Right lobe of liver (tissue), 6 donors: ENCODE measurements around the gene CLDND2. TPM values are rescaled to one million over a fixed set of nuclear protein-coding genes. Genes with fewer than 3 reads are reported as not detected.

Experiments
- ATAC-seq, 4 donors: fragments of 200-7000 bp; cut with Tn5 transposase; one replicate each; pipeline ENCODE4 v1.9.1; 2020; ENCODE audit warnings: mild to moderate bottlenecking in 4 of 4, moderate library complexity in 4 of 4
- DNase-seq, 3 donors: peaks; one replicate each; pipeline ENCODE4 v3.0.0-alpha.2; 2020
- H3K27ac ChIP-seq, 3 donors: fragments of 200-600 bp; one replicate each; pipeline ENCODE4 v1.8.0; 2022
- H3K27me3 ChIP-seq, 2 donors: fragments of 200-600 bp; one replicate each; pipeline ENCODE4 v1.8.0; 2022
- H3K36me3 ChIP-seq, 4 donors: fragments of 200-600 bp; sonication (generic) in 1 of 4; one replicate each; pipeline versions ENCODE4 v1.5.1 to v1.8.0; 2017 to 2022; ENCODE audit warnings: control low read depth in 1 of 4
- H3K4me1 ChIP-seq, 4 donors: fragments of 200-600 bp; sonication (generic) in 1 of 4; one replicate each; pipeline versions ENCODE4 v1.5.1 to v1.8.0; 2017 to 2022; ENCODE audit warnings: control low read depth in 1 of 4
- H3K4me3 ChIP-seq, 3 donors: fragments of 200-600 bp; one replicate each; pipeline ENCODE4 v1.8.0; 2022
- H3K9me3 ChIP-seq, 4 donors: fragments of 200-600 bp; sonication (generic) in 1 of 4; one replicate each; pipeline versions ENCODE4 v1.5.1 to v1.8.0; 2017 to 2022; ENCODE audit warnings: control low read depth in 1 of 4
- CTCF ChIP-seq, 4 donors: fragments of 200-600 bp in 3 of 4; fragments of 450-650 bp in 1 of 4; IDR thresholded peaks; one replicate each; pipeline versions ENCODE4 v1.5.1 to v1.8.0; 2016 to 2022; ENCODE audit warnings: antibody characterized with exemption in 4 of 4, mild to moderate bottlenecking in 2 of 4
- POLR2A ChIP-seq: fragments of 450-650 bp; IDR thresholded peaks from one replicate; pipeline ENCODE4 v1.6.1; 2017; ENCODE audit warnings: antibody characterized with exemption, mild to moderate bottlenecking
- WGBS: methylation state at CpG from one replicate; pipeline ENCODE4 v1.1.6; 2018; ENCODE audit warnings: low coverage, low lambda C conversion rate; ENCODE audit not compliant: insufficient coverage; ENCODE audit errors: missing lambda C conversion rate; 5-methylcytosine and 5-hydroxymethylcytosine counted together
- intact Hi-C, 2 donors: fragments of 100-400 bp; cut with DNase I; formaldehyde crosslinking; loops; one replicate each; pipeline versions ENCODE4 v1.11.2 to v1.14.1; 2022
- total RNA-seq, 6 experiments: library from RNA; depleted of rRNA in 2 of 6; stranded (reverse); fragments of >200 nt in 2 of 6; fragmentation: NEBNext Ultra II Directional in 3 of 6; extraction: Animal tissue kit (Norgen Biotek cat#: 25700) in 3 of 6; gene quantifications; one replicate each; pipeline versions ENCODE4 v1.1.0 to v1.2.4, GENCODE V29; 2016 to 2023
- donor health status: DM: no; HTN: yes; CAD: no.
- donor health status: DM: no; HTN: no; CAD: no.
- donor health status: DM: no; HTN: no; CAD: no.
- donor health status: DM: no; HTN: yes; CAD: no.
- donor health status: DM: no; HTN: yes; CAD: no.

CLDND2 gene
- total RNA-seq, 6 experiments from 2014 or later = 1.00 to 1.2 TPM; not detected in 4

- DNase-seq = no peak
- no peaks in the 10 kb centered on the region for H3K9me3 ChIP-seq
- H3K27me3 ChIP-seq = no peaks in the 10 kb centered on the region
- no peaks in the 10 kb centered on the region for H3K4me1 ChIP-seq
- H3K27ac ChIP-seq = no peak overlapping the region
- TF ChIP-seq POLR2A (no peak), CTCF (IDR thresholded peaks at IDR 0.05) (no peak)
- H3K36me3 ChIP-seq = no peaks in the 10 kb centered on the region
- ATAC-seq = no peak
- intact Hi-C loops = loop anchor here in 1 of 2 donors (10.0 kb wide), 1 partner anchor 95 kb away; the partner anchor contains the start of gene SIGLEC10
- H3K4me3 ChIP-seq = no peak overlapping the region
- WGBS = 88% methylated on average over 13 of the region's 14 CpGs
Measured at GRCh38 chr19:51319649-51320279, 49.0 kb downstream of the CLDND2 start.

GRCh38 chr19:51318687-51319648 lies 49.8 kb downstream of the CLDND2 start:
- Histone ChIP-seq H3K27ac (no peak overlapping the region), H3K27me3 (no peaks in the 10 kb centered on the region)
- 63% methylated on average over 12 of the region's 23 CpGs for whole genome bisulfite sequencing

GRCh38 chr19:51317968-51318367 lies 50.8 kb downstream of the CLDND2 start:
- no peak overlapping the region for H3K27ac ChIP-seq
- no peak overlapping the region for H3K4me3 ChIP-seq
- H3K4me1 ChIP-seq = no peaks in the 10 kb centered on the region
- TF ChIP-seq CTCF (IDR thresholded peaks at IDR 0.05) = no peak
- no peak for TF ChIP-seq POLR2A
- no peaks in the 10 kb centered on the region for H3K9me3 ChIP-seq
- ATAC-seq = no peak
- WGBS = 33% methylated on average over 1 of the region's 1 CpG
- intact Hi-C loops = no loop called here
- no peaks in the 10 kb centered on the region for H3K27me3 ChIP-seq
- no peak for DNase-seq
- no peaks in the 10 kb centered on the region for H3K36me3 ChIP-seq

More at GRCh38 chr19:51318687-51319648, 49.8 kb downstream of the CLDND2 start:
- Histone ChIP-seq H3K4me1 (no peaks in the 10 kb centered on the region), H3K9me3 (no peaks in the 10 kb centered on the region), H3K4me3 (no peak overlapping the region), H3K36me3 (no peaks in the 10 kb centered on the region)
- ATAC-seq (no peak), DNase-seq (no peak)
- intact Hi-C loops = no loop called here
- TF ChIP-seq POLR2A (no peak), CTCF (IDR thresholded peaks at IDR 0.05) (no peak)

- intact Hi-C loops = no loop called here
- H3K4me1 ChIP-seq = no peaks in the 10 kb centered on the region
- no peak for TF ChIP-seq POLR2A
- H3K27ac ChIP-seq = no peak overlapping the region
- H3K4me3 ChIP-seq = no peak overlapping the region
- 75% methylated on average over 2 of the region's 3 CpGs for WGBS
- no peaks in the 10 kb centered on the region for H3K9me3 ChIP-seq
- no peak for DNase-seq
- H3K36me3 ChIP-seq = no peaks in the 10 kb centered on the region
- H3K27me3 ChIP-seq = no peaks in the 10 kb centered on the region
- ATAC-seq = no peak
Measured at GRCh38 chr19:51317376-51317775, 51.4 kb downstream of the CLDND2 start.

Other genes starting within 250 kb of the CLDND2 start
- gene SIGLEC9, start 244.1 kb downstream of the CLDND2 start, total RNA-seq = 1 to 10 TPM; 3.8 to 7.9 (median 4.1) TPM
- gene SIGLEC7, start 226.7 kb downstream of the CLDND2 start, total RNA-seq = 1 to 10 TPM; 2.4 to 7.3 (median 3.9) TPM
- 1 to 10 TPM; 1.7 to 5.8 (median 3.8) TPM for gene CD33, start 143.9 kb downstream of the CLDND2 start, total RNA-seq
- gene SIGLECL1, start 117.9 kb downstream of the CLDND2 start, total RNA-seq = not detected
- under 1 TPM; 0.27 to 0.80 (median 0.49) TPM for gene IGLON5, start 57.4 kb downstream of the CLDND2 start, total RNA-seq
- 1 to 10 TPM; 1.3 to 4.5 (median 2.8) TPM for gene VSIG10L, start 26.9 kb downstream of the CLDND2 start, total RNA-seq
- gene ETFB, start 2.6 kb downstream of the CLDND2 start, total RNA-seq = 100 to 1,000 TPM; 210 to 439 (median 345) TPM
- gene NKG7, start 3.7 kb upstream of the CLDND2 start, total RNA-seq = 1 to 10 TPM; 1.7 to 7.7 (median 4.1) TPM
- gene LIM2, start 19.0 kb upstream of the CLDND2 start, total RNA-seq = not detected
- gene C19orf84, start 21.6 kb upstream of the CLDND2 start, total RNA-seq = not detected
- gene SIGLEC10, start 48.6 kb upstream of the CLDND2 start, total RNA-seq = 10 to 100 TPM in 2 of 6 experiments, 1 to 10 TPM in 4; 2.0 to 12.4 (median 5.6) TPM
- 1 to 10 TPM in 1 of 6 experiments, under 1 TPM in 5; 0.31 to 1.4 (median 0.71) TPM for gene SIGLEC8, start 89.5 kb upstream of the CLDND2 start, total RNA-seq
- not detected for gene CEACAM18, start 109.5 kb upstream of the CLDND2 start, total RNA-seq
- gene SIGLEC12, start 132.8 kb upstream of the CLDND2 start, total RNA-seq = under 1 TPM in 5 of 6 experiments, not detected in 1; 0.12 to 0.63 (median 0.33) TPM
- gene SIGLEC6, start 162.7 kb upstream of the CLDND2 start, total RNA-seq = not detected
- gene ZNF175, start 202.3 kb upstream of the CLDND2 start, total RNA-seq = 1 to 10 TPM; 1.2 to 5.2 (median 4.4) TPM